Fibroblast of skin of left quadriceps (primary cell): ENCODE measurements around the gene PCDHGA12.
A peak's percentile ranks its signal among the peaks of the same experiment; 100 is the strongest.
"Not testable (repeated sequence)": the region's sequence is repeated elsewhere in the genome, so short reads cannot be mapped to it uniquely, and the experiment has no call there.

Experiments used
- DNase-seq, 2 experiments: peaks; one replicate each; pipeline ENCODE4 v3.0.0-alpha.2; 2013; ENCODE audit warnings: low read depth in 2 of 2

PCDHGA12 gene

GRCh38 chr5:141407790-141408505 lies 22.4 kb upstream of the PCDHGA12 start, which contains the start of gene PCDHGB6:
Gene PCDHGB6 (plus strand): TSS chr5:141408021. CDS start chr5:141408203, 182 bp downstream.
- DNase-seq, result not testable (repeated sequence)

GRCh38 chr5:141409598-141410306 lies 20.6 kb upstream of the PCDHGA12 start:
- DNase-seq, result no peak

GRCh38 chr5:141411575-141411974 lies 18.7 kb upstream of the PCDHGA12 start:
- DNase-seq, result no peak

GRCh38 chr5:141412854-141413539 lies 17.3 kb upstream of the PCDHGA12 start, which contains the start of gene PCDHGA10:
Gene PCDHGA10 (plus strand): TSS chr5:141412987. CDS start chr5:141413176, 189 bp downstream.
- peak in 1 of 2 experiments; percentile 47 for DNase-seq

- no peak for DNase-seq
Measured at GRCh38 chr5:141413540-141414069, 16.7 kb upstream of the PCDHGA12 start.

- not testable (repeated sequence) for DNase-seq
Measured at GRCh38 chr5:141414548-141415274, 15.6 kb upstream of the PCDHGA12 start.

- not testable (repeated sequence) for DNase-seq
Measured at GRCh38 chr5:141415275-141415618, 15.1 kb upstream of the PCDHGA12 start.

- DNase-seq, result peak; percentile 61 to 65
Measured at GRCh38 chr5:141417494-141418172, 12.7 kb upstream of the PCDHGA12 start, which contains the start of gene PCDHGB7. Gene PCDHGB7 (plus strand): TSS chr5:141417677. CDS start chr5:141417860, 183 bp downstream.

GRCh38 chr5:141419074-141419880 lies 11.0 kb upstream of the PCDHGA12 start:
- DNase-seq, result no peak

- DNase-seq, result peak in 1 of 2 experiments; percentile 41
Measured at GRCh38 chr5:141420855-141421488, 9.3 kb upstream of the PCDHGA12 start, which contains the start of gene PCDHGA11. Gene PCDHGA11 (plus strand): TSS chr5:141421051. CDS start chr5:141421228, 177 bp downstream.

- DNase-seq, result no peak
Measured at GRCh38 chr5:141421489-141421855, 8.8 kb upstream of the PCDHGA12 start.

GRCh38 chr5:141422742-141423291 lies 7.5 kb upstream of the PCDHGA12 start:
- no peak for DNase-seq

GRCh38 chr5:141427783-141428426 lies 2.4 kb upstream of the PCDHGA12 start:
- DNase-seq, result no peak

- no peak for DNase-seq
Measured at GRCh38 chr5:141431286-141431685, 979 bp downstream of the PCDHGA12 start.

- DNase-seq, result not testable (repeated sequence)
Measured at GRCh38 chr5:141432308-141432707, 2.0 kb downstream of the PCDHGA12 start.

- DNase-seq, result not testable (repeated sequence)
Measured at GRCh38 chr5:141432726-141433125, 2.4 kb downstream of the PCDHGA12 start.

GRCh38 chr5:141434006-141434405 lies 3.7 kb downstream of the PCDHGA12 start:
- no peak for DNase-seq

GRCh38 chr5:141437221-141437620 lies 6.9 kb downstream of the PCDHGA12 start:
- DNase-seq, result no peak
